GM21723 (cell line): Measurements from ENCODE around the gene BLMH.
"Not testable (repeated sequence)": the region's sequence is repeated elsewhere in the genome, so short reads cannot be mapped to it uniquely, and the experiment has no call there.

Experiments
- ATAC-seq: cut with Tn5 transposase; IDR thresholded peaks from one replicate; pipeline ENCODE4 v1.9.1; 2021; ENCODE audit warnings: mild to moderate bottlenecking, moderate library complexity; ENCODE audit not compliant: unreplicated experiment

The BLMH gene

GRCh38 chr17:30207655-30208054 lies 84.1 kb downstream of the BLMH start:
- no peak for ATAC-seq

- no peak for ATAC-seq
Measured at GRCh38 chr17:30203471-30203981, 88.2 kb downstream of the BLMH start.

- ATAC-seq: not testable (repeated sequence)
Measured at GRCh38 chr17:30200656-30201055, 91.1 kb downstream of the BLMH start.

GRCh38 chr17:30200106-30200505 lies 91.6 kb downstream of the BLMH start:
- ATAC-seq: no peak

- no peak for ATAC-seq
Measured at GRCh38 chr17:30199600-30199999, 92.1 kb downstream of the BLMH start.
